GM12873 (cell line): ENCODE measurements around the gene SLC27A2.

Experiments used
- CTCF ChIP-seq: IDR thresholded peaks from 2 replicates; pipeline ENCODE4 v1.5.1; 2012; ENCODE audit warnings: low read depth, mild to moderate bottlenecking, moderate library complexity, low read length, control low read depth; ENCODE audit not compliant: insufficient read depth; ENCODE audit errors: missing control alignments

SLC27A2 gene

DNA sequence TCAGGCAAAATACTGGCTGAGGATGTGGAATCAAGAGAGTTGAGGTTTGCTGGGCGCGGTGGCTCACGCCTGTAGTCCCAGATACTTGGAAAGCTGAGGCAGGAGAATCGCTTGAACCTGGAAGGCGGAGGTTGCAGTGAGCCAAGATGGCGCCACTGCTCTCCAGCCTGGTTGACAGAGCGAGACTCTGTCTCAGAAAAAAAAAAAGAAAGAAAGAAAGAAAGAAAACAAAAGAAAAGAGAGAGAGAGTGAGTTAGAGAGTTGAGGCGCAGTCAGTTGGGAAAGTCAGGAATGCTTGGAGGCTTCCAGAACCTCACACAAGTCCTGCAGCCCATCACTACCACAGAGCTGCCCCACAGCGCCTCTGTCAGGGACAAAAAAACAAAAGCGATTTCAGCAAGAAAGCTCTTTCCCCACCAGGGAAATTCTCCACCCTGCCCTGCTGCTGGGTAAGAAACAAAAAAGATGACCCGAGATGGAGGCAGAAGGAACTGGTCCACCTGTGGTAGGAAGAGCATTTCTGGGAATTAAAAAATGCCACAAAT lies 69.7 kb downstream of the SLC27A2 start:
- TF ChIP-seq CTCF = no peak

GRCh38 chr15:50252556-50252955 lies 70.6 kb downstream of the SLC27A2 start:
- no peak for TF ChIP-seq CTCF

- TF ChIP-seq CTCF = no peak
Measured at GRCh38 chr15:50256188-50257041, 74.4 kb downstream of the SLC27A2 start.

- TF ChIP-seq CTCF = no peak
Measured at GRCh38 chr15:50257332-50257731, 75.3 kb downstream of the SLC27A2 start.

GRCh38 chr15:50257924-50258323 lies 75.9 kb downstream of the SLC27A2 start:
- no peak for TF ChIP-seq CTCF

- TF ChIP-seq CTCF = no peak
Measured at GRCh38 chr15:50259276-50259675, 77.3 kb downstream of the SLC27A2 start.

GRCh38 chr15:50260969-50261496 lies 79.0 kb downstream of the SLC27A2 start:
- no peak for TF ChIP-seq CTCF
